ENCODE results near the gene HNRNPCL2.
"Not testable (repeated sequence)": the region's sequence is repeated elsewhere in the genome, so short reads cannot be mapped to it uniquely, and the experiment has no call there.

GRCh38 chr1:13165531-13165930, 48.9 kb upstream of the HNRNPCL2 start, which contains the start of gene HNRNPCL4:
- TF ChIP-seq EZH2phosphoT487 (IDR thresholded peaks at IDR 0.05; ENCODE audit: insufficient read depth, low read depth); EZH2 (IDR thresholded peaks at IDR 0.05; ENCODE audit: insufficient read depth, poor library complexity, severe bottlenecking): not testable (repeated sequence)

All from GM23248 (cell line).